ENCODE measurements around the gene MESD. TPM values are rescaled to one million over a fixed set of nuclear protein-coding genes. Genes with fewer than 3 reads are reported as not detected.

Gene MESD
- polyA plus RNA-seq, 1 of the 3 experiments (the other 2 are of a cell fraction) = 15.2 TPM

- no peak for DNase-seq
- WGBS (ENCODE audit: low lambda C conversion rate) = 93% methylated on average over 4 of the region's 4 CpGs
- Histone ChIP-seq H3K36me3 (replicated peaks in 1 of 2; ENCODE audit: control insufficient read depth in 1 of 2, insufficient read depth in 2 of 2, low read length in 1 of 2) (peaks cover 22 to 31% of the 10 kb centered on the region in 2 experiments), H3K4me3 (ENCODE audit: low read depth in 2 of 2, low read length in 1 of 2) (no peak overlapping the region), H3K27ac (ENCODE audit: low read depth in 2 of 2, low read length in 1 of 2) (no peak overlapping the region), H3K4me2 (no peak overlapping the region), H2AFZ (ENCODE audit: low read depth) (no peak overlapping the region), H3K9me2 (no peaks in the 10 kb centered on the region), H3F3A (replicated peaks; ENCODE audit: insufficient read depth) (peaks cover 4% of the 10 kb centered on the region), H4K20me1 (ENCODE audit: insufficient read depth) (peaks cover 19% of the 10 kb centered on the region; the same call in 1 of the 2 replicates), H3K4me1 (ENCODE audit: control insufficient read depth in 1 of 2, insufficient read depth in 2 of 2, low read depth in 1 of 2, low read length in 1 of 2) (no peaks in the 10 kb centered on the region; a peak in 2 of 4 replicates), H3K9me3 (no peaks in the 10 kb centered on the region), H3K27me3 (ENCODE audit: insufficient read depth) (no peaks in the 10 kb centered on the region), H3K79me2 (ENCODE audit: insufficient read depth) (peaks cover 32% of the 10 kb centered on the region), H3K9ac (no peak overlapping the region)
- TF ChIP-seq YY1 (IDR thresholded peaks at IDR 0.05; ENCODE audit: low read depth) (no peak), MEF2A (IDR thresholded peaks at IDR 0.05; ENCODE audit: borderline replicate concordance, low read depth) (no peak), FOXJ3 (CRISPR knock-in tag; IDR thresholded peaks at IDR 0.05) (no peak), FOSL2 (IDR thresholded peaks at IDR 0.05; ENCODE audit: borderline replicate concordance, low read depth) (no peak), IRF3 (IDR thresholded peaks at IDR 0.05; ENCODE audit: low read depth, low read length) (no peak), NFIC (IDR thresholded peaks at IDR 0.05; ENCODE audit: borderline replicate concordance) (no peak), TCF12 (IDR thresholded peaks at IDR 0.05) (no peak), GABPA (IDR thresholded peaks at IDR 0.05; ENCODE audit: low read depth) (no peak), USF2 (IDR thresholded peaks at IDR 0.05; ENCODE audit: borderline replicate concordance, low read depth, low read length) (no peak), RCOR1 (IDR thresholded peaks at IDR 0.05; ENCODE audit: low read length) (no peak), GATA2 (CRISPR knock-in tag; IDR thresholded peaks at IDR 0.05) (no peak), RXRA (IDR thresholded peaks at IDR 0.05; ENCODE audit: borderline replicate concordance, low read depth) (no peak), MAX (IDR thresholded peaks at IDR 0.05; ENCODE audit: low read depth) (no peak), ELF1 (IDR thresholded peaks at IDR 0.05) (no peak), FOXM1 (IDR thresholded peaks at IDR 0.05; ENCODE audit: low read depth) (no peak), CTCF (IDR thresholded peaks at IDR 0.05) (no peak), PBX3 (IDR thresholded peaks at IDR 0.05) (no peak)
- POLR2A ChIA-PET = interaction anchor here (1.1 kb wide), 1 partner anchor 12 kb away, joined by 3 read pairs; no protein-coding TSS in a partner anchor
- CTCF ChIA-PET = interaction anchor here (0.7 to 2.7 kb wide), 9 partner anchors 8 to 521 kb away, joined by 3 to 31 read pairs (median 4); partner anchors contain the start of gene CEMIP
These were observed 12.8 kb downstream of the MESD start for GRCh38 chr15:80976851-80977250.
